ENCODE results near the gene ADPGK.
"Not testable (repeated sequence)": the region's sequence is repeated elsewhere in the genome, so short reads cannot be mapped to it uniquely, and the experiment has no call there.

The ADPGK gene

DNA sequence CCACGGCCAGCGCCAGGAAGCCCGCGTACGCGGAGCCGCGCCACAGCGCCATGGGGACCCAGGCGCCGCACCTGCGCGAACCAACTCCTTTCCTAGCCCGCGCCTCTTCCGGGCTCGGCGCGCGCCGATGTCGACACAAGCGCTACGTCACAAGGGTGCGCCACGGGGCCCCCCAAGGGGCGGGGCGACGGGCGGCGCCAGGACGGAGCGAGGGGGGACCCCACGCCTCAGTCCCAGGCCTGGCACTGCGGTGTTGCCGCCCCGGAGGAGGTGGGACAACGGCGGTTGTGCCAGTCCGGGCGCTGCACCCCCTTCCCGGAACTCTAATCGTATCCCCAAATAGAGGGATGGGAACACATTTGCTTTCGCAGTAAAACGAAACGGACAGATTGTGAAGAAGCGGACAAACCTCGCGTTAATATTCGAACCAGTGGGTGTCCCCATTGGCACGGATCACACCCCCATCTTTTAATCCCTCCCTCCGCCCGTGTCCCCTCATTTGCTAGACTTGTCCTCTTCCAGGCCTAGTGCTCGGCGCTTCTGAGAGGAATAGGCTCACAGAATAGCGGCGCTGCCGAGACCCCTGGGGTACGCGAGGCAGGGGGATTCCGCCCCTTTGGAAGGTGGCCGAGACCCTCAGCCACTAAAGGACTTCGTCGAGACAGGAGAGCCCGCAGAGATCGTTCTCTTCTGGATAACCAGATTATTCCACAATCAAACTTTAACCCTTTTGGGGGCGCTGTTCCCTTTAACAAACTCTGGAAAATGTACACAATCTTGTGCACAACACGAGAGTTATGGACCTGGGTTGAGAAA, at the start of gene ADPGK:
TSS of gene ADPGK (minus strand) at position 119 of the 816 bp plus-strand sequence. CDS start at position 52, 67 bp downstream.
- DNase-seq (ENCODE audit: low spot score) = peak; percentile 99

DNA sequence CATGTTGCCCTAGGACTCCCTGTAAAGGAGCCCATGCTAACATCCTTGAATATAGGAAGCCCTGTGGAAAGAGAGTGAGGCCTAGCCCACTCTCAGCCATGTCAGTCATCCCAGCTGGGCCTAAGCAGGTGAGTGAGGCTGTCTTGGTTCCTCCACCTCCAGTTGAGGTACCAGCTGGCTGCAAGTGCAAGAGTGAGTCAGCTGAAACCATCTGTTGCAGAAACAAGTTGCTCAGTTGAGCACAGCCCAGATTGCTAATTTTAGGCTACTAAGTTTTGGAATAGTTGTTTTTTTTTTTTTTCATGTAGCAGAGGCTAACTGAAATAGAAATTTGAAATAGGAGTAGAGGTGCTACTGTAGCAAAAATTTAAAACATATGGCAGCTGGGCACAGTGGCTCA, 43.7 kb upstream of the ADPGK start:
- DNase-seq (ENCODE audit: low spot score) = no peak

DNA sequence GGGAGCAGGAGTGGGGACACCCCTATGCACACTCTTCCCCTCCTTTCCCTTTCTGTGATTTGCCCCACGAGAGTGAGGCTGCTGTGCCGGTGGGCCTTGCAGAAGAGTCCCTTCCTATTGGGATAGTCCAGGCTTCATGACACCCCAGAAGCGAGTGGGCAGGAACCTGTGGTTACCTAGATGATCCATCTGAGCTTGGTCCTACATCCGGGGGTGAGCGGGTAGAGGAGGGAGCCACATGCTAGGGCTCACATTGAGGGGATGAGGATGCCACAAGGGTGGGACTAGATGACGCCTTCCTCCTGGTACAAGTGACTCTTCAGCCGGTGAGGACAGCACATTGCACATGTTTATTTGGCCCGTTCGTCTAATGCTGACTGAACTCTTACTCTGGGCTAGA, 43.1 kb upstream of the ADPGK start:
- no peak for DNase-seq (ENCODE audit: low spot score)

DNA sequence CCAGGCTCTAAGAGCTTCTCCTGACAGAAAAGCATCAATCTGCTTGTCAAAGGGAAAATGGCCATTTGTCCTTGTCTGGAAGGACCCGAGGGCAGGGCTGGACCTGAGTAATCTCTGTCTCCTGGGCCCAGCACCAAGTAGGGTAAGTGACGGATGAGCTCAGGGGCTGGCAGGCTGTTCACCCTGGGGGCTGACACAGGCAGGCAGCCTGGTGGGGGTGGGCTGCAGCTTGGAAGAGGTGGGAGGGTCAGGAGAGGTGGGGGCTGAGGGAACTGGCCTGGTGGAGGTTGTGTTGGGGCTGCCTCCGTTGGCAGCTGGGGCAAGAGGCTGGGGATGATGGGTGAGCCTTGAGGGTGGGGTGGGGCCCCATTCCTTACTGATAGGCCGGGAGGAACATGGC, 42.3 kb upstream of the ADPGK start:
- no peak for DNase-seq (ENCODE audit: low spot score)

DNA sequence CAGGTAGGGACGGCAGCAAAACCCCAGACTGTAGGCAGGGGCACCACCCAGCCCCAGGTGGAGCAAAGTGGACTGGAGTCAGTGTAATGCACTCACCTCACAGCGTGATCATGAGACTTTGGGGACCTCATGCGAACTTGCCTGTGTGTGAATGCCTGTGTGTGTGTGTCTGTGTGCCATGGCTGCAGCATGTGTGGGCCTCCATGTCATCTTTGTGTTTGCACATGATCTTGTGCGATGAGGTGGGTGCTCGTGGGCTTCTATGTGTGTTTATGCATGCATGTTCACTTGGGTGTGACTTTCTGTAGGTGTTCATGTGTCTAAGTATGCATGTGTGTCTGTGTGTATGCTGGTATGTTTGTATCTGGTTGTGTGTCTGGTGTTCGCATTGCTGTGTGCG, 41.2 kb upstream of the ADPGK start:
- DNase-seq (ENCODE audit: low spot score) = no peak

DNA sequence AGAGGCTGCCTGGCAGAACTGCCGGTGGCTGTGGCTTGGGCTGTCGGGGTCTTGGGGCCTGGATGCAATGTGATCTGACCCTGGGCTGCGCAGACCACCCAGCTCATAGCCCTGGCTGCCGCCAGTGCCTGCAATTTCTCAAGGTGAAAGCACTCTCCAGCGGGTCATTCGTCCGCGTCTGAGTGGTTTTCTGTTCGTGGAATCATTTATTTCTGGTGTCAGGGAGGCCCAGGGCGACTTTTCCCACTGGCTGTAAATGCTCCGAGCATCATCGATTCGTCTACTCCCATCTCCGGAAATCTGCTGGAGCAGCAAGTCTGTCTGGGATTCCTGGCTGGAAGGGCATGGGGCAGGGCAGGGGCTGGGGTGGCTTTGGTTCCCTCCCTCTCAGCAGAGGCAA, 40.6 kb upstream of the ADPGK start:
- no peak for DNase-seq (ENCODE audit: low spot score)

DNA sequence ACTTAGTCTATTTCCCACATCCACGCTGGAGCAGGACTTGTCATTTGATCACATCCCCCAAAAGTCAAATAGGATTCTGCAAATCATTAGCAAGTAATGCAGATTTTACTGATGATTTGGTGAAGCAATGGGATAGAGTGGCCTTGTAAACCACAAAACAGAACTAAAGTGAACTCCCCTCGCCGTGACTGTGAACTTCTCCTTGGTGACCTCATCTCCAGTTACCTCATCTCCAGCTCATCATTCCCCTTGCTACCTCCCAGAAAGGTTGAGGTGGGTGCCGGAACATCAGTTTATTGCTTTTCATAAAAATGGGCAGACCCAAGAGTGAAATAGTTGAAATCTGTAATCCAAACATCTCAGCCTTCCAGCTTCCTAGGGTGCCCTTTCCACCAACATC, 36.7 kb upstream of the ADPGK start:
- DNase-seq (ENCODE audit: low spot score) = no peak

DNA sequence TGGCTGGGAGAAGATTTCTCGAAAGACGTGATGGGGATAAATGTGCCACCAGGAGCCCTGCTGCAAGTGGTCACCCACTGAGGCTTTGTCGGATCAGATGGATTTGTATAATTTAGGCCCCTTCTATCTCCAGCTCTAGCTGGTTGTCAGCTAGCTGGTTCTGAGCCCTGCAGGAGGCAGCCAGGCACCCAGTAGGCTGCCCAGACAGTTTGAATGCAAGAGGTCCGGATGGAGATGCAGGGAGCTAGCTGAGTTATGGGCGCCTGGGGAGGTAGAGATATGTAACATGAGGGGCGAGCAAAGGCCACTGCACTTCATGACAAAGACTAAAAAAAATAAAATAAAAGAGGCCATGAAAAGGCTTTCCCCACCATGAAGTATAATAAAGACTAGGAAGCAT, 35.1 kb upstream of the ADPGK start:
- no peak for DNase-seq (ENCODE audit: low spot score)

DNA sequence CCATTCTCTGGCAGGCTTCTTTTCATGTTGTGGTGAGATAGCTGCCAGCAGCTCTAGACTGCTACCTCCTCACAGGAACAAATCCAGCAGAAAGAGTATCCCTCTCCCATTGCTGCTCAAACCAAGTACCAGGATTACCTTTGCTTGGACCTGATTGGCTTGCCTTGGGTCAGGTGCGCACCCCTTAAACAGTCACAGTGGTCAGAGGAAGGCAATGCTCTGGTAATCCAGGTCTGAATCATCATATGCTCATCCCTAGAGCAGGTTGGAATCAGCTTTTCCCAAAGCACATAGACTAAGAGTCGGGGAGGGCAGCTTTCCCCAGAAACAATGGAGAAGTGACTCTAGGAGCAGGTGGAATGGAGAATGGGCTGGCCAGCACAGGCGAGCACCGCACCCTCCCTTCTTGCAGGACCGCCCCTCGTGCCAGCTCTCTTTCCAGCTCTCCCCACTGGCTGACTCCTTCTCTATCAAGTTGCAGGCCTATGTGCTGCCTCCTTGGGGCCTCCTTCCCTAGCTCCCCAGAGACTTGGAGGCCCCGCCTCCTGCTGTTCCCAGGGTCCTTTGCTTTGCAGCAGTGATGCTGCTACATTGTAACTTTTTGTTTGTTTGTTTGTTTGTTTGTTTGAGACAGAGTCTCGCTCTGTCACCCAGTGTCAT, 29.9 kb upstream of the ADPGK start:
- DNase-seq (ENCODE audit: low spot score) = no peak

DNA sequence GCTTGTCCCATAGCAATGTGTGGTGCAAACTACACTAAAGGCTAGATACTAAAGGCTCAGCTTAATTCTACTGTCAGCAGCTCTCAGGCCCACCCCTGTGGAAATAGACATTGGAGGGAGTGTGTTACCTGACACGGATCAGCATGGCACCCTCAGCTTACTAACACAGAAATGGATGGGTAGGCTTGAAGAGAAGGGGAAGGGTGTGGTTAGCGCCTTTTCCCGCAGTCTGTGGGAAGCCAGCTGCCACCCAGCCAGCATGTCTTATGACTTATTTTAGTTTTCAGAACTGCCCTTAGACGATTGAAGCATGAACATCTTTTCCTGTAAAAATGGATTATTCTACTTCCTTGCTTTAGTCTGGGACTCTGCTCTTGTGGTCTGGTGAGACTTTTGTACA, 25.8 kb upstream of the ADPGK start:
- no peak for DNase-seq (ENCODE audit: low spot score)

DNA sequence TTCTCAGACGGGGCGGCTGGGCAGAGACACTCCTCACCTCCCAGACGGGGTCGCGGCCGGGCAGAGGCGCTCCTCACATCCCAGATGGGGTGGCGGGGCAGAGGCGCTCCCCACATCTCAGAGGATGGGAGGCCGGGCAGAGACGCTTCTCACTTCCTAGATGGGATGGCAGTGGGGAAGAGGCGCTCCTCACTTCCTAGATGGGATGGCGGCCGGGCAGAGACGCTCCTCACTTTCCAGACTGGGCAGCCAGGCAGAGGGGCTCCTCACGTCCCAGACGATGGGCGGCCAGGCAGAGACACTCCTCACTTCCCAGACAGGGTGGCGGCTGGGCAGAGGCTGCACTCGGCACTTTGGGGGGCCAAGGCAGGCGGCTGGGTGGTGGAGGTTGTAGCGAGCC, 23.8 kb upstream of the ADPGK start:
- DNase-seq (ENCODE audit: low spot score) = not testable (repeated sequence)

DNA sequence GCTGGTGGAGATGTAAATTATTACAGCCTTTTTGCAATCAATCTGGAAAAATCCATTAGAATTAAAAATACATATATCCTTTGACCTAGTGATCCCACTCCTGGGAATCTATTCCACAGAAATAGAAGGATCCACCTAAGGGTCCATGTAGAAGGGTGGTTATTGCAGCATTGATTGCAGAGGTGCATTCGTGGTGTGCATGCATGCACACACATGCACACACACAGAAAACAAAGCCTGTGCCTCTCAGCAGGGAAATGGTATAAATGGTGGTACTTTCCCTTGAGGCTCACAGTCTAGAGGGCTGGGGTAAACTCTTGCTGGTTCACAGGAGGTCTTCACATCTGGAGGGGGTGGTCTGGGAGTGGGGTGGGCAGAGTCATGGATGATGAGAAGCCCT, 19.4 kb upstream of the ADPGK start:
- no peak for DNase-seq (ENCODE audit: low spot score)

DNA sequence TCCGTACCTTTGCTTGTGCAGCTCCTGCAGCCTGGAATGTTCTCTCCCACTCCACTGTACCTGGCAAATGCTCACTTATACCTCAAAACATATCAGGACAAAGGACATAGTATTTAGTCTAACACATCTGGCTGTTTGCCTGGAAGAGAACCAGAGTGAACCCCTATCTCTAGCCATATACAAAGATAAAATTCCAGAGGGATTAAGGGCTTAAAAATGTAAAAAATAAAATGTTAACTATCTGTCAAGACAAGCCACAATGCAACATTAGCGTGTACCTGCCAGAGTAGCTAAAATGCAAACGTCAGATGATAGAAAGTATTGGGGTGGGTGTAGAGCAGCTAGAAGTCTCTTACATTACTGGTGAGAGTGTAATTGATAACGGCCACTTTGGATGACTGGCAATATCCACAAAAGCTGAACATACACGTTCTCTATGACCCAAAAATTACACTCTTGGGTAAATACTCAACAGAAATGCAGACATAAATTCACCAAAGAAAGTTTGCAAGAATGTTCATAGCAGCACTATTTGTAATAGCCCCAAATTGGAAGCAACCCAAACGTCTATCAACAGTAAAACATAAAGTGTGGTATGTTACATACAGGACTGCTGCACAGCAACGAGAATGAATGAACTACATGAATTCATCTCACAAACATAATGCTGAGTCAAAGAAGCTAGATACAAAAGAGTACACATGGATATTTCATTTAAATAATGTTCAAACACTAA, 18.2 kb upstream of the ADPGK start:
- no peak for DNase-seq (ENCODE audit: low spot score)

DNA sequence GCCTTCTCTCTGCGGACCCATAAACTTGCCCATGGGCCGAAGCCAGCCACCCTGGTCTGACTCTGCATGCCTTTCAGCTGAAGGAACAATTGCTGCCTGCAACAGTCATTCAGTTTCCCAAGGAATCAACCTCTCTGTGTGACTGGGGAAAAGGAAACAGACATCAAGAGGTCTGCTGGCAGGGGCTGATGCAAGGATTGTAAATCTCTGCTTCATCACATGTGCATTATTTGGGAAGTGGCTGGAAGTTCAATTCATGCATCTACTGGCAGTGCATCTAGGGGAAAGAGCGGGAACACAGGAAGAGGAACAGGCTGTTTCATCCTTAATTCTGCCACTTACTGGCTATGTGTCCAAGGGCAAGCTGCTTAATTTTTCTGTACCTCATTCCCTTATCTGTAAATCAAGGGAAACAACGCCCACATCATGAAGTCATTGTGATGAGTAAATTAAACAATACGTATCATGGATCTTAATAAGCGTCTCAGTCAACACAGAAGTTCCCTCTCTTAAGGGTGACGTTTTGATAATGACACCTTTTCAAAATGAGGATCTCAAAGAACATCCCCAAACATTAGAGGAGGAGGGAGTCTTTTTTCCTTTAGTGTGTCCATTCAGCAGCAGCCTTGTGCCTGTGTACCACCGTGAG, 17.4 kb upstream of the ADPGK start:
- no peak for DNase-seq (ENCODE audit: low spot score)

DNA sequence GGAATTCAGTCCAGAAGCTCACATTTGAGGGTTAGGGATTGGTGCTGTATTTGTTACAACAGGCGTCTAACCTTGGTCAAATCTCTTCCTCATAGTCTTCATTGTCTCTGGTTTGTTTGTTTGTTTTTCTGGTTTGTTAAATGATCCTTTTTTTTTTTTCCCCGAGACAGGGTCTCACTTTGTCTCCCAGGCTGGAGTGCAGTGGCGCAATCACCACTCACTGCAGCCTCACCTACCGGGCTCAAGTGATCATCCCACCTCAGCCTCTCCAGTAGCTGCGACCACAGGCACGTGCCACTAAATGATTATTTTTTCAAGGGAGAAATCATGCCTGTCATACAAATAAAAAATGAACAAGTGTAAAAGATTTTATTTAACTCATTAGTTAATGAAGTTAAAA, 14.3 kb upstream of the ADPGK start:
- no peak for DNase-seq (ENCODE audit: low spot score)

DNA sequence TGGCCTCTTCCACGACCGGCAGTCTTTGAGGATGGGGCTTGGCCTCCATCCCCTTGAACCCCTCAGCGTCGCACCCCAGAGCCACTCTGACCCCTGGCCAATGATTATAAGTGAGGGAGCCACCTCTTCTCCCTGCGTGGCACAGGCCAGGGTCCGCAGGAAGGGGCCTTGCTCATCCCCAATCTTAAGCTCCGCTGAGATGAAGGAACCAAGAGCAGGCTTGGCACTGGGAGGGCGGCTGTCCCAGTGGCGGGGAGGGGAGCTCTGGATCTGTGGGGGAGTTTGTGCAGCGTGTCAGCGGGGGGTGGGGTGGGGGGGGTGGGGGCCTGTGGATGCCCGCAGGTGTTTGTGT, 13.8 kb upstream of the ADPGK start:
- no peak for DNase-seq (ENCODE audit: low spot score)

DNA sequence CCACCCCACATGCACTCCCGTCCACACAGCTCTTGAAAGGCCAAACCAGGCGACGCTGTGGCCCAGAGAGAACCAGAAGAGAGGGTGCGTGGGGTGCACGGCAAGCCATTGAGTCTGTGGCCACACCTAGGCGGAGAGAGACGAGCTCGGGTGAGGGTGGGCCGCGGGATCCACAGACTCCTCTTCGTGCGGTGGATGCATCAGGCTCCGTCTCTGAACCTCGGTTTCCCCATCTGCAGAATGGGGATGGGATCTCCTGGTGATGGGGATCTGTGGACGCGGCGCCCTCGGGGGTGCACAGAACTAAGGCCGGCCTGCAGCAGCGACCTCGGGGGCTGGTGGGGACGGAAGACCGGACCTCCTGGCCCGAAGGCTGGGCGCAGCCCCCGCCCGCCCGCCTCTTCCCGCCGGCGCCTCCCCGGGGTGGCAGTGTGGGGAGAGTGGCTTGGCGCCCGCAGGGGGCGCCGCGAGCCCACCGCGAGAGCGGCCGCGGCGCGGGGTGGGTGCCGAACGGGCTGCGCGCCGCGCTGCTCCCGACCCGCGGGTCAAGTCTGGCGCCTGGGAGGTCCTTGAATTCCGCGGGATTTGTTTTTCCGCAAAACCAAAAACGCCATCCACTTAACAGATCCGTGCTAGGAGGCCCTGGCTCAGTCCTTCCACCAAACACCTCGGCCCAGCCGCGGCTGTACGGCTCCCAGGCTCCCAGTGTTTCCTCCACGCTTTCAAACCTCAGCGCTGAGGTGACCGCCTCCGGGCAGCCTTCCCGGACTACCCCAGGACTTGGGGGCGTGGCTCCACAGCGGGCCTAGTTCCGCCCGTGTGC, 13.2 kb upstream of the ADPGK start:
- peak; percentile 87 for DNase-seq (ENCODE audit: low spot score)

DNA sequence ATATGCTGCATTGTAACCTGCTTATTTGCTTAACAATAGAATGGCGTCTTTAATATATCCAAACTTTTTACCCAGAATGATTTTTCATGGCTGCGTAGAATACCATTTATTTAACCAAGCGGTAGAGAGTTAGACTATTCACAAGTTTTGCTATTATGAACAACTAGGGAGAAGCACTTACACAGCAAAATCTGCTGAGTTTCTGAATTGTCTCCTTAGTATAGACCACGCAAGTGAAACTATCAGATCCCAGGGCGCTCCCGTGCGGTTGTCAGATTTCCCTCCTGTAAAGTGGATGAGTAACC, 12.6 kb upstream of the ADPGK start:
- DNase-seq (ENCODE audit: low spot score) = no peak

DNA sequence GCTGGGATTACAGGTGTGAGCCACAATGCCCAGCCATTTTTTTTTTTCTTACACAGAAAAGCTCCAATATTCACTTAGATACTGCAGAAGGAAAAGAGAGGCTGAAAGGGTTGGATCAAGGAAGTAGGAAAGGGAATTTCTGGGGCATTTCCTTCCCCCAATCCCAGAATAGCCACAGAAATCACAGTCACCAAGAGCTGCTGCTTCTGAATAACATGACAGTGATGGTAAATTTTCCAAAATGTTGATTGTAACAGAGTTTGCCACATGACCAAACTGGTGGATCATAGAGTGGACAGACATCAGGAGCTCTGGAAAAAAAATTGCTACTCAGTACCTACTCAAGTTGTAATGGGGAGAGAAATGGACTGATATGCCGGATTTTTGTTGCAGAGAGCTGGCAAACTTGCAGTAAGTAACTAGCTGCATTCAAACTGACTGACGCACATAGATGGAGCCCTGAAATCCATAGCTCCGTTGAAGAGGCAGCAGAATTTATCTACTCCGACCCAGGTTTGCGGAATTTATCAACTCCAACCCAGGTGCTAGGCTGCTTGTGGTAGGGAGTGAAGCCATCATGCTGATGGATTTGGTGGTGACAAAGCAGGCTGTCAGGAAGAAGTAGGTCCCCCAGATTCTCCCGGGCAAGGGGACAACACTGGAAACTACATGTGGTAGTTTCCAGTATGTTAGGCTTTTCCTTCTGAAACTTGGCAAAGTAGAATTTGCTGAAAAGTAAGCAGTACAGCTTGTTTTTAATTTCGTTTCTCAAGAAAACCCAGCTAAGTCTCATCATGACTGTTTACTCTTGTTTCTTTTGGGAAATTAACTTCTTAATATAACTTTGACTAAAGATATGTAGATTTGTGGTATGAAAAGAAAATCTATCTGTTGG, 10.5 kb upstream of the ADPGK start:
- no peak for DNase-seq (ENCODE audit: low spot score)

DNA sequence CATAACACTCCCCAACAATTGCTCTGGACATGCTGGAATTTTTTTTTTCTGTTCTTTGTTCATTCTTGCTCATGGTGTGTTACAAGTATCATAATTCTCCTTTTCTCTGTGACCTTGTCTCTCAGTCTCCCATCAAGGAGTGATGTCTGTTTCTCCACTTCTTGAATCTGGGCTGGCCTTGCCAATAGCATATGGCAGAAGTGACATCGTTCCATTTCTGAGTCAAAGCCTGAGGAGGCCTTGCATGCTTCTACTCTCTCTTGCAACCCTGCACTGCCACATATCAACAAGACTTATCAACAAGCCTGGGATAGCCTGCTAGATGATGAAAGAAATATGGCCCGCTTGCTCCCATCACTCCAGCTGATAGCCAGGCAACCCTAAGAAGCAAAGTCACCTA, 8.9 kb upstream of the ADPGK start:
- no peak for DNase-seq (ENCODE audit: low spot score)

DNA sequence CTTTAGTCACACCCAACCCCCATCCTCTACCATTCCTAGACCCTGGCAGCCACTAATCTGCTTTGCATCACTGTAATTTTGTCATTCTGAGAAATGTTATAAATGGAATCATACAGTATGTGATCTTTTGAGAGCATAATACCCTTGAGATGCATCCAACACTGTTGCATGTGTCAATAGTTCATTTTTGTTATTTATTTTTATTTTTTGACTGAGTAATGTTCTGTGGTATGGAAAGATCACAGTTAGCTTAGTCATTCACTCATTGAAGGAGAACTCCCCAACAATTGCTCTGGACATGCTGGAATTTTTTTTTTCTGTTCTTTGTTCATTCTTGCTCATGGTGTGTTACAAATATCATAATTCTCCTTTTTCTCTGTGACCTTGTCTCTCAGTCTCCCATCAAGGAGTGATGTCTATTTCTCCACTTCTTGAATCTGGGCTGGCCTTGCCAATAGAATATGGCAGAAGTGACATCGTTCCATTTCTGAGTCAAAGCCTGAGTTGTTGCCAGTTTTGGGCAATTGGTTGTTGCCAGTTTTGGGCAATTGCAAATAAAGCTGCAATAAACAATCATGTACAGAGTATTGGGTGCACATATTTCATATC, 6.8 kb upstream of the ADPGK start:
- no peak for DNase-seq (ENCODE audit: low spot score)

All from GM03348 (cell line).